Endodermal cell (in vitro differentiated cells): ENCODE measurements around the gene MAP4K4. TPM values are rescaled to one million over a fixed set of nuclear protein-coding genes. Genes with fewer than 3 reads are reported as not detected.

Experiments used
- DNase-seq: peaks from one replicate; pipeline ENCODE4 v3.0.0-alpha.2; 2017
- H3K27ac ChIP-seq: 2 replicates; pipeline ENCODE4 v1.5.1; 2013; ENCODE audit warnings: mild to moderate bottlenecking, low read depth, low read length, moderate library complexity
- H3K27me3 ChIP-seq: 2 replicates; pipeline ENCODE4 v1.6.1; 2013; ENCODE audit warnings: mild to moderate bottlenecking, low read length, moderate library complexity; ENCODE audit not compliant: insufficient read depth, control insufficient read depth, poor library complexity, severe bottlenecking
- H3K36me3 ChIP-seq: 2 replicates; pipeline ENCODE4 v1.7.0; 2013; ENCODE audit warnings: mild to moderate bottlenecking, low read length, moderate library complexity; ENCODE audit not compliant: control insufficient read depth, insufficient read depth
- H3K4me1 ChIP-seq: one replicate; pipeline ENCODE4 v1.7.0; 2013; ENCODE audit warnings: low read length; ENCODE audit not compliant: control insufficient read depth, insufficient read depth
- H3K4me3 ChIP-seq: 2 replicates; pipeline ENCODE4 v1.5.1; 2013; ENCODE audit warnings: mild to moderate bottlenecking, low read length, moderate library complexity
- H3K9ac ChIP-seq: 2 replicates; pipeline ENCODE4 v1.6.1; 2013; ENCODE audit warnings: mild to moderate bottlenecking, low read length, moderate library complexity; ENCODE audit not compliant: poor library complexity, severe bottlenecking; ENCODE audit errors: extremely low read depth
- H3K9me3 ChIP-seq: 2 replicates; pipeline ENCODE4 v1.6.1; 2013; ENCODE audit warnings: mild to moderate bottlenecking, low read length, moderate library complexity; ENCODE audit not compliant: control insufficient read depth
- H3K27ac Mint-ChIP-seq: 2 replicates; pipeline ENCODE4 v1.8.0; 2020; ENCODE audit warnings: mixed read lengths
- H3K27me3 Mint-ChIP-seq: 2 replicates; pipeline ENCODE4 v1.8.0; 2021; ENCODE audit warnings: mild to moderate bottlenecking, mixed read lengths; ENCODE audit not compliant: insufficient read depth
- H3K36me3 Mint-ChIP-seq: 2 replicates; pipeline ENCODE4 v1.8.0; 2020; ENCODE audit warnings: low read depth, mixed read lengths
- H3K4me1 Mint-ChIP-seq: 2 replicates; pipeline ENCODE4 v1.8.0; 2020; ENCODE audit warnings: mixed read lengths
- H3K4me3 Mint-ChIP-seq: 2 replicates; pipeline ENCODE4 v1.8.0; 2020; ENCODE audit warnings: mild to moderate bottlenecking, moderate library complexity, mixed read lengths
- H3K9me3 Mint-ChIP-seq: 2 replicates; pipeline ENCODE4 v1.8.0; 2020; ENCODE audit warnings: mild to moderate bottlenecking, mixed read lengths
- WGBS, 2 experiments: methylation state at CpG; one replicate each; pipeline versions ENCODE4 v1.1.5 to v1.1.7; 2013; ENCODE audit warnings: missing lambda C conversion rate in 2 of 2, mixed read lengths in 1 of 2; ENCODE audit not compliant: insufficient coverage in 1 of 2, insufficient read length in 1 of 2; 5-methylcytosine and 5-hydroxymethylcytosine counted together
- total RNA-seq, 2 donors: library from RNA; stranded (reverse); fragmentation: NEBNext Ultra II Directional in 1 of 2; extraction: Animal tissue kit (Norgen Biotek cat#: 25700) in 1 of 2; gene quantifications; 2 replicates in 1 of 2; 3 replicates in 1 of 2; pipeline ENCODE4 v1.2.1, GENCODE V29; 2021
- TF ChIP-seq, protein P1 (sequence below): fragments of 200-600 bp; sonication (generic); conservative IDR thresholded peaks from 2 replicates; pipeline ENCODE4 v1.5.0; 2021; ENCODE audit warnings: antibody characterized with exemption, mild to moderate bottlenecking

Gene MAP4K4
- total RNA-seq, 2 donors from 2014 or later, result 130 to 142 TPM

DNA sequence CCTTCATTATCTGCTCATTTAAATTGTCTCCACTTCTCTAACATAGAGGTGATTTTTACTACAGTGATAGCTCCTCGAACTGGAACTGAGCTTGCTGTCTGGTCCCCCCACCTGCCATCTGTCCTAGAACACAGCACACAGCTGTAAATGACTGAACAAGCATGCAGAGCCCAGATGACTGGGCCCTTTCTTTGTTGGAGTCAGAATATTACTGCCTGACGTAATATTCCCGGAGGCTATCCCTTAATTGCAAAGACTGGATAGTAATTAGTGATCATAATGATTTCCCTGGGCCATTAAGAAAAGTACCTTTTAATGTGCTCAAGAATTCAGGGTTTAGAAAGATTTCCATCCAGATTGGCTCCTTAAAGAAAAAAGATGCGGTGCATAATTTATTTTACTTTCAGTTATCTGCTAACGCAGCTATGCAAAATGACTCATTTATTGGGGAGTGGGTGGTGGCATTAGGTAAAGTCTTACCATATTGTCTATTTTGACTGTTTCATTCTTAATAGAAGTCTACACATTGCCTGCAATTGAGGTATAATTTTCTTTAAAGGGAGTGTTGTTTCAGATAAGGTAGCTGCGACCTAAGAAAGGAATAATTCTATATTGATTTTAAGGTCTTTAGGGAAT, 84.4 kb downstream of the MAP4K4 start:
- H3K27ac Mint-ChIP-seq, result no peak overlapping the region

DNA sequence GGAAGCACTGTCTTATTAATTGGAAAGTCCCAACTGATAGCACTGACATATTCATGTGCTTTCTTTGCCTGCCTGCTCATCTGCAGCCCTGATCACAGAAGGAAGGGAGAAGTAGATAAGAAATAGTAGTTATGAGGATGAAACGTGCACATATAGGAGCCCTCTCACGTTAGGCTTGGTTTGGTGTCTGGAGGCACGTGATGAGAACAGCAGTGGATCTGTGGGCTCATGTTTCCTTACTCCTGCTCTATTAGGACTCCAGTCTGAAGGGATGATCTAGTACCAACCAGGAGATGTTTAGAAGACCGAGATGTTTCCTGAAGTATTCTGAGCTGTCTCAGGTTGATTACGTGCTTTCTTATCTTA, 84.9 kb downstream of the MAP4K4 start:
- no peak overlapping the region for H3K27ac Mint-ChIP-seq
- Histone ChIP-seq H3K4me1 (peaks cover 7% of the 10 kb centered on the region), H3K27ac (peak overlapping the region; percentile 13)

More for the DNA sequence above, 84.4 kb downstream of the MAP4K4 start:
- no peak for DNase-seq
- Mint-ChIP-seq H3K27me3 (no peaks in the 10 kb centered on the region), H3K4me3 (no peak overlapping the region), H3K36me3 (no peaks in the 10 kb centered on the region), H3K4me1 (peaks cover 33% of the 10 kb centered on the region), H3K9me3 (no peaks in the 10 kb centered on the region)
- Histone ChIP-seq H3K9me3 (no peaks in the 10 kb centered on the region), H3K27me3 (no peaks in the 10 kb centered on the region), H3K9ac (no peak overlapping the region), H3K27ac (peak overlapping the region; percentile 69), H3K36me3 (no peaks in the 10 kb centered on the region), H3K4me3 (no peak overlapping the region), H3K4me1 (peaks cover 7% of the 10 kb centered on the region)
- TF ChIP-seq, protein P1, sequence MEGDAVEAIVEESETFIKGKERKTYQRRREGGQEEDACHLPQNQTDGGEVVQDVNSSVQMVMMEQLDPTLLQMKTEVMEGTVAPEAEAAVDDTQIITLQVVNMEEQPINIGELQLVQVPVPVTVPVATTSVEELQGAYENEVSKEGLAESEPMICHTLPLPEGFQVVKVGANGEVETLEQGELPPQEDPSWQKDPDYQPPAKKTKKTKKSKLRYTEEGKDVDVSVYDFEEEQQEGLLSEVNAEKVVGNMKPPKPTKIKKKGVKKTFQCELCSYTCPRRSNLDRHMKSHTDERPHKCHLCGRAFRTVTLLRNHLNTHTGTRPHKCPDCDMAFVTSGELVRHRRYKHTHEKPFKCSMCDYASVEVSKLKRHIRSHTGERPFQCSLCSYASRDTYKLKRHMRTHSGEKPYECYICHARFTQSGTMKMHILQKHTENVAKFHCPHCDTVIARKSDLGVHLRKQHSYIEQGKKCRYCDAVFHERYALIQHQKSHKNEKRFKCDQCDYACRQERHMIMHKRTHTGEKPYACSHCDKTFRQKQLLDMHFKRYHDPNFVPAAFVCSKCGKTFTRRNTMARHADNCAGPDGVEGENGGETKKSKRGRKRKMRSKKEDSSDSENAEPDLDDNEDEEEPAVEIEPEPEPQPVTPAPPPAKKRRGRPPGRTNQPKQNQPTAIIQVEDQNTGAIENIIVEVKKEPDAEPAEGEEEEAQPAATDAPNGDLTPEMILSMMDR, result no peak
- 98 to 100% methylated on average over 5 to 6 of the region's 6 CpGs for WGBS, 2 experiments

DNA sequence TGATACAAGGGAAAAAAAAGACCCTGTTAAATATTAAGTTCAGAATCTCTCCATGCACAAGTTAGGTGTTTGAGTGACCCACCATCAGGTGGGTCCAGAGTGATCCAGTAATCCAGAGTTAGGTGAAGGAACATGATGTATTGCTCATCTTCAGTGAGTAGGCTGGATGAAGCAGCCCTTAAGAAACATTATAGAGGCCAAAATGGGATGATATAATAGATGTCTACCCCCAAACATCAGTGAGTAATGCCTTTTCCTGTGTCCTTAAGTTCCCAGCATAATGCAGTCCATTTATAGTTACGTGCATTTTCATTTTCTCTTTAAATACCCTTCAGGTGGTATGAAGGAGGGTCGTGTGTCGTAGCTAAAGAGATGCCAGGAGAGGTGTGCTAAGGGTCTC, 89.6 kb downstream of the MAP4K4 start:
- peaks cover 13% of the 10 kb centered on the region for H3K36me3 Mint-ChIP-seq
- no peak for DNase-seq
- no peaks in the 10 kb centered on the region for H3K4me1 ChIP-seq
- no peak overlapping the region for H3K4me3 ChIP-seq
- H3K27ac Mint-ChIP-seq, result no peak overlapping the region
- no peak overlapping the region for H3K9ac ChIP-seq
- no peaks in the 10 kb centered on the region for H3K27me3 Mint-ChIP-seq
- H3K9me3 Mint-ChIP-seq, result no peaks in the 10 kb centered on the region
- TF ChIP-seq, protein P1, result no peak
- no peaks in the 10 kb centered on the region for H3K9me3 ChIP-seq
- WGBS, 2 experiments, result 96 to 100% methylated on average over 2 to 3 of the region's 3 CpGs
- no peaks in the 10 kb centered on the region for H3K27me3 ChIP-seq
- H3K4me1 Mint-ChIP-seq, result peaks cover 3% of the 10 kb centered on the region
- H3K36me3 ChIP-seq, result peaks cover 17% of the 10 kb centered on the region
- no peak overlapping the region for H3K4me3 Mint-ChIP-seq
- no peak overlapping the region for H3K27ac ChIP-seq

More for the DNA sequence above, 84.9 kb downstream of the MAP4K4 start:
- H3K9me3 ChIP-seq, result no peaks in the 10 kb centered on the region
- no peaks in the 10 kb centered on the region for H3K27me3 ChIP-seq
- Mint-ChIP-seq H3K4me3 (no peak overlapping the region), H3K9me3 (no peaks in the 10 kb centered on the region), H3K27me3 (no peaks in the 10 kb centered on the region), H3K4me1 (peaks cover 28% of the 10 kb centered on the region), H3K36me3 (no peaks in the 10 kb centered on the region)
- 95 to 100% methylated on average over 4 to 5 of the region's 5 CpGs for WGBS, 2 experiments
- no peak overlapping the region for H3K4me3 ChIP-seq
- no peak for DNase-seq
- TF ChIP-seq, protein P1, result no peak
- no peak overlapping the region for H3K9ac ChIP-seq
- H3K36me3 ChIP-seq, result no peaks in the 10 kb centered on the region
